SK-N-SH (cell line): ENCODE measurements around the gene ARID1B.

Source experiments
- EP300 ChIP-seq, 2 experiments: IDR thresholded peaks; 2 replicates each; pipeline versions ENCODE4 v1.4.0 to v1.6.1; 2012; ENCODE audit warnings: borderline replicate concordance in 1 of 2, low read depth in 1 of 2, low read length in 1 of 2
- TF ChIP-seq, protein P1 (sequence below): fragments of 200-600 bp; sonication (generic); IDR thresholded peaks from 2 replicates; pipeline ENCODE4 v1.6.1; 2017; ENCODE audit warnings: antibody characterized with exemption, mild to moderate bottlenecking, moderate library complexity

DNA sequence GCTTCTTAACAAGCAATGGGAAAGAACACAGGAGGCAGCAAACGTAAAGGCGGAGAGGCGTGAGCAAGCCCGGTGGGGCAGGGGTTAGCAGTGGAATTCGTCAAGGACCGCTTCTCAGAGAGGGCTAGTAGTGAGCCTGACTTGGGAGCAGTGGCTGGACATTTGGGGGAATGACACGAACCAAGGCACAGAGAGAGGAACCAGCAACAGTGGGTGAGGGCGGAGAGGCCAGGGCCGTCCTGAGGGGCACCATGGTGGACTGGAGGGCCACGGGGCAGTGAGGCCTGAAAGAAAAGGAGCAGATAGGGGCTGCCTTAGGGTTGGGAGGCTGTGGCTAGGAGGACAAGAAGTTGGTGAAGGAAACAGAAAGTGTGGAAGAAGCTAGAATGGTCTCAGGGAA lies 12.1 kb upstream of the ARID1B start:
- TF ChIP-seq, protein P1, sequence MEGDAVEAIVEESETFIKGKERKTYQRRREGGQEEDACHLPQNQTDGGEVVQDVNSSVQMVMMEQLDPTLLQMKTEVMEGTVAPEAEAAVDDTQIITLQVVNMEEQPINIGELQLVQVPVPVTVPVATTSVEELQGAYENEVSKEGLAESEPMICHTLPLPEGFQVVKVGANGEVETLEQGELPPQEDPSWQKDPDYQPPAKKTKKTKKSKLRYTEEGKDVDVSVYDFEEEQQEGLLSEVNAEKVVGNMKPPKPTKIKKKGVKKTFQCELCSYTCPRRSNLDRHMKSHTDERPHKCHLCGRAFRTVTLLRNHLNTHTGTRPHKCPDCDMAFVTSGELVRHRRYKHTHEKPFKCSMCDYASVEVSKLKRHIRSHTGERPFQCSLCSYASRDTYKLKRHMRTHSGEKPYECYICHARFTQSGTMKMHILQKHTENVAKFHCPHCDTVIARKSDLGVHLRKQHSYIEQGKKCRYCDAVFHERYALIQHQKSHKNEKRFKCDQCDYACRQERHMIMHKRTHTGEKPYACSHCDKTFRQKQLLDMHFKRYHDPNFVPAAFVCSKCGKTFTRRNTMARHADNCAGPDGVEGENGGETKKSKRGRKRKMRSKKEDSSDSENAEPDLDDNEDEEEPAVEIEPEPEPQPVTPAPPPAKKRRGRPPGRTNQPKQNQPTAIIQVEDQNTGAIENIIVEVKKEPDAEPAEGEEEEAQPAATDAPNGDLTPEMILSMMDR, result no peak
- no peak for TF ChIP-seq EP300 (IDR thresholded peaks at IDR 0.05; ENCODE audit: borderline replicate concordance in 1 of 2, low read depth in 1 of 2, low read length in 1 of 2)
